GM23248 (cell line): ENCODE measurements around the gene TMEM120A. TPM values are rescaled to one million over a fixed set of nuclear protein-coding genes. Genes with fewer than 3 reads are reported as not detected.
A peak's percentile ranks its signal among the peaks of the same experiment; 100 is the strongest.
"Not testable (repeated sequence)": the region's sequence is repeated elsewhere in the genome, so short reads cannot be mapped to it uniquely, and the experiment has no call there.

Source experiments
- DNase-seq: peaks from one replicate; pipeline ENCODE4 v3.0.0-alpha.2; 2015
- H2AFZ ChIP-seq: fragments of 200-600 bp; sonication (generic); 2 replicates; pipeline ENCODE4 v1.6.1; 2016; ENCODE audit warnings: antibody characterized with exemption
- H3F3A ChIP-seq: fragments of 200-600 bp; sonication (generic); 2 replicates; pipeline ENCODE4 v1.6.1; 2016; ENCODE audit warnings: mild to moderate bottlenecking, antibody characterized with exemption, mixed run types; ENCODE audit not compliant: insufficient read depth
- H3K27ac ChIP-seq: fragments of 200-600 bp; sonication (generic); 2 replicates; pipeline ENCODE4 v1.5.1; 2016; ENCODE audit warnings: mild to moderate bottlenecking
- H3K27me3 ChIP-seq: fragments of 200-600 bp; sonication (generic); replicated peaks from 2 replicates; pipeline ENCODE4 v1.6.1; 2016; ENCODE audit warnings: mild to moderate bottlenecking; ENCODE audit not compliant: insufficient read depth
- H3K36me3 ChIP-seq: fragments of 200-600 bp; sonication (generic); 2 replicates; pipeline ENCODE4 v1.6.1; 2016; ENCODE audit warnings: low read depth, mild to moderate bottlenecking
- H3K4me1 ChIP-seq: fragments of 200-600 bp; sonication (generic); 2 replicates; pipeline ENCODE4 v1.6.1; 2016; ENCODE audit warnings: mild to moderate bottlenecking; ENCODE audit not compliant: insufficient read depth
- H3K4me2 ChIP-seq: fragments of 200-600 bp; sonication (generic); one replicate; pipeline ENCODE4 v1.6.1; 2016; ENCODE audit warnings: mild to moderate bottlenecking; ENCODE audit not compliant: unreplicated experiment
- H3K4me3 ChIP-seq: fragments of 200-600 bp; sonication (generic); 2 replicates; pipeline ENCODE4 v1.5.1; 2016; ENCODE audit warnings: mild to moderate bottlenecking
- H3K79me2 ChIP-seq: fragments of 200-600 bp; sonication (generic); 2 replicates; pipeline ENCODE4 v1.6.1; 2016; ENCODE audit warnings: mild to moderate bottlenecking; ENCODE audit not compliant: insufficient read depth
- H3K9ac ChIP-seq: fragments of 200-600 bp; sonication (generic); 2 replicates; pipeline ENCODE4 v1.6.1; 2016; ENCODE audit warnings: mild to moderate bottlenecking
- H3K9me2 ChIP-seq: fragments of 200-600 bp; sonication (generic); 2 replicates; pipeline ENCODE4 v1.6.1; 2016; ENCODE audit warnings: mixed run types, mild to moderate bottlenecking, moderate library complexity; ENCODE audit not compliant: insufficient read depth
- H3K9me3 ChIP-seq: fragments of 200-600 bp; sonication (generic); one replicate; pipeline ENCODE4 v1.6.1; 2017; ENCODE audit warnings: low read depth
- H4K20me1 ChIP-seq: fragments of 200-600 bp; sonication (generic); 2 replicates; pipeline ENCODE4 v1.6.0; 2016; ENCODE audit not compliant: insufficient read depth
- EZH2 ChIP-seq: fragments of 200-600 bp; sonication (generic); IDR thresholded peaks from 2 replicates; pipeline ENCODE4 v1.6.1; 2018; ENCODE audit warnings: antibody characterized with exemption, mild to moderate bottlenecking; ENCODE audit not compliant: insufficient read depth, poor library complexity, severe bottlenecking
- EZH2phosphoT487 ChIP-seq: fragments of 200-600 bp; sonication (generic); IDR thresholded peaks from 2 replicates; pipeline ENCODE4 v1.6.1; 2018; ENCODE audit warnings: antibody characterized with exemption, moderate library complexity, mild to moderate bottlenecking, low read depth; ENCODE audit not compliant: insufficient read depth
- WGBS, 2 experiments: methylation state at CpG; one replicate each; pipeline ENCODE4 v1.1.6; 2015 to 2017; ENCODE audit warnings: low lambda C conversion rate in 2 of 2, low coverage in 1 of 2; ENCODE audit errors: missing lambda C conversion rate in 2 of 2; 5-methylcytosine and 5-hydroxymethylcytosine counted together
- in situ Hi-C: fragments of 300-500 bp; cut with MboI; formaldehyde crosslinking; loops from 2 replicates; pipeline ENCODE4 v1.15.0; 2020
- polyA plus RNA-seq: library from polyadenylated mRNA; unstranded; fragments of >200 nt; fragmentation: Nextera tagmentation; extraction: Ambion mirVana; gene quantifications from 2 replicates; pipeline ENCODE4 v1.2.1, GENCODE V29; 2016
- total RNA-seq: library from RNA; depleted of rRNA; stranded (reverse); fragments of >200 nt; shearing (Covaris generic); gene quantifications from 2 replicates; pipeline ENCODE4 v1.2.3, GENCODE V29; 2014; rRNA removed

TMEM120A gene
- total RNA-seq (8.2 and 25.1 TPM in 2 replicates), polyA plus RNA-seq (46.9 and 47.1 TPM in 2 replicates)

DNA sequence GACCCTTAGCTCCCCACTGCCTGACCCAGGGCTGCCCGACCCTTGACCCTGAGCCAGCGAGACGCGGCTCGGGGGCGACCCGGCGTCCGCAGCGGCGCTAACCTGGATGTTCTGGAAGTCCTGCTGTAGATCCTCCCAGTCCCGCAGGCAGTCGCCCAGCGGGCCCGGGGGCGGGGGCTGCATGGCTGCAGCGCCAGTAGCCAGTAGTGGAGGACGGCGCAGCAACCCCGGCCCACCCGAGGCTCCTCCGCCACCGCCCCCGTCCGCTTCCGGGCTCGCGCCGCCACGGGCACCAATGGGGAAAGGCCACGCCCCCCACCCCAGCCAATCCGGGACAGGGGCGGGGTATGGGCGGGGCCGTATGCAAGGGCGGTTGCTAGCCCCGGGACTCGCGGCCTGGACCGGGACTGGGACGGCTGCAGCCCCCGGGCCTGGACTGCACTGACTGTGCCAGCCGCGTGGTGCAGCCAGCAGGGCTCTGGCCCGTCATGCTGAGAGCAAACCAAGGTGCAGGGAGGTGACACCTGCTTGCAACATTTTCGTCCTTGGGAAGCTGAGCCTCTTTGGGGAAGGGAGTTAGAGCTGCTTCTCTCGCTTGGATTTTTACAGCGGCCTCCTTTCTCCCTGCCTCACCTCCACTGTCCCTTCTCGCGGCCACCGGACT is at the start of gene TMEM120A:
TSS of gene TMEM120A (minus strand) at position 208 of the 664 bp plus-strand sequence. CDS start at position 183, 25 bp downstream.
- Histone ChIP-seq H3K27ac (peak within 1 kb of the TSS; percentile 48), H3K27me3 (no peaks in the 10 kb centered on the region), H3K79me2 (no peaks in the 10 kb centered on the region), H3K9ac (peak within 1 kb of the TSS; percentile 84), H3K4me3 (peak within 1 kb of the TSS; percentile 93), H3K36me3 (no peaks in the 10 kb centered on the region), H3K4me2 (peak within 1 kb of the TSS; percentile 92), H2AFZ (peak within 1 kb of the TSS; percentile 84), H3K9me3 (no peaks in the 10 kb centered on the region), H3F3A (no peaks in the 10 kb centered on the region), H4K20me1 (no peaks in the 10 kb centered on the region), H3K9me2 (no peaks in the 10 kb centered on the region), H3K4me1 (no peaks in the 10 kb centered on the region)
- peak; percentile 98 for DNase-seq
- WGBS, 2 experiments = 1 to 3% methylated on average over 13 to 43 of the region's 51 CpGs
- in situ Hi-C loops = no loop called here
- TF ChIP-seq EZH2phosphoT487 (no peak), EZH2 (no peak)

DNA sequence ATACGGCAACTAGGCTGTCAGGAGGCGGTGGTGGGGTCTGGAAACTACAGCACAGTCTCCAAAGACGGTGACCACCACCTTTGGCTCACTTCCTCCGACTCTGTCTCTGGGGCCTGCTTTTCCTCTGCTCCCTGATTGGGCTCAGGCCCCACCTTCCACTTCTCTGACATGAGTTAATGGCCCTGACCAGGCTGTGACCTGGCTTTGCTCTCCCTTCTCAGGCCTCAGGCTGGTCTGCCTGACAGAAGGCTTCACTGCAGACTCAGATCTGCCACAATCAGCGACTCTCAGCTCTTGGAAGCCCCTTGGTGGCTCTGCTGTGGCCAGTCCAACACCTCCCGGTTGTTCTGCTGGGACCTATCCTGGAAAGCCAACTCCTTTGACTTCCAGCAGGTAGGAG is 45.7 kb upstream of the TMEM120A start:
- Histone ChIP-seq H3K9ac (no peak overlapping the region), H3K4me3 (no peak overlapping the region), H2AFZ (no peak overlapping the region), H3K27me3 (no peaks in the 10 kb centered on the region), H3K4me1 (peaks cover 20% of the 10 kb centered on the region), H3K36me3 (no peaks in the 10 kb centered on the region), H3K79me2 (peaks cover 60% of the 10 kb centered on the region), H3K4me2 (no peak overlapping the region), H3K27ac (no peak overlapping the region), H4K20me1 (no peaks in the 10 kb centered on the region), H3K9me3 (no peaks in the 10 kb centered on the region), H3F3A (peaks cover 16% of the 10 kb centered on the region; the same call in 1 of the 2 replicates), H3K9me2 (no peaks in the 10 kb centered on the region)
- DNase-seq = no peak
- TF ChIP-seq EZH2phosphoT487 (no peak), EZH2 (no peak)
- WGBS, 2 experiments = 72 to 81% methylated on average over 6 of the region's 6 CpGs
- in situ Hi-C loops = no loop called here

DNA sequence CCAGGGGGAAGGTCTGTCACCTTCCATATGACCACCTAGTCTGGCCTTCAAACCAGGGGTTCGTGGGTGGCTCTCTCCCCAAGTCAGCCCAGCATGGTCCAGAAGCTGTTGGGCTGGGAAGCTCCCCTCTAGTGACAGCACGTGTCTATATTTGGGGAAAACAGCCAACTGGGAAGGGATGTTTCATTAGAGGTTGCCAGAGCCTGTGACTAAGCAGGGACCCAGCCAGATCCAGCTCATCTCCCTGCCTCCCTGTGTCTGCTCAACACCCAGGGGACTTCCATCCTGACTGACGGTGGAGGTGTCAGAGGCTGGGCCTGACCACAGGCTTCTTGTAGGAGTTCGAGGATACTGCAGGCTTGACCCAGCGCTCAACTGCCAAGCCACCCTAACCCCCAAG is 42.9 kb upstream of the TMEM120A start:
- Histone ChIP-seq H3K4me2 (peak overlapping the region; percentile 42), H3K9me3 (no peaks in the 10 kb centered on the region), H4K20me1 (no peaks in the 10 kb centered on the region), H3K36me3 (no peaks in the 10 kb centered on the region), H3K4me3 (no peak overlapping the region), H3K79me2 (peaks cover 39% of the 10 kb centered on the region), H2AFZ (no peak overlapping the region), H3K4me1 (peaks cover 9% of the 10 kb centered on the region), H3K27ac (peak overlapping the region; percentile 43), H3F3A (peaks cover 7% of the 10 kb centered on the region; the same call in 1 of the 2 replicates), H3K9me2 (no peaks in the 10 kb centered on the region), H3K27me3 (no peaks in the 10 kb centered on the region), H3K9ac (no peak overlapping the region)
- in situ Hi-C loops = no loop called here
- WGBS, 2 experiments = 8% methylated on average over 5 of the region's 5 CpGs
- TF ChIP-seq EZH2 (no peak), EZH2phosphoT487 (no peak)
- DNase-seq = peak; percentile 98

DNA sequence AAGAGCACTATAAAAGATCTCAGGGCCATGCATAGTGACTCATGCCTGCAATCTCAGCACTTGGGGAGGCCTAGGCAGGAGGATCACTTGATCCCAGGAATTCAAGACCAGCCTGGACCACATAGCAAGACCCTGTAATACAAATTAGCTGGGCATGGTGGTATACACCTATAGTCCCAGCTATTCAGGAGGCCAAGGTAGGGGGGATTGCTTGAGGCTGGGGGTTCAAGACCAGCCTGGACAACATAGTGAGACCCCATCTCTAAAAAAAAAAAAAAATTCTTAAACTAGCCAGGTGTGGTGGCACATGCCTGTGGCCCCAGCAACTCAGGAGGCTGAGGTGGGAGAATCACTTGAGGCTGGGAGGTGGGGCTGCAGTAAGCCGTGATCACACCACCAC is 37.6 kb upstream of the TMEM120A start:
- in situ Hi-C loops = no loop called here
- no peak overlapping the region for H3K4me2 ChIP-seq
- no peak overlapping the region for H3K4me3 ChIP-seq
- H4K20me1 ChIP-seq = no peaks in the 10 kb centered on the region
- DNase-seq = no peak
- no peak overlapping the region for H2AFZ ChIP-seq
- peaks cover under 1% of the 10 kb centered on the region; the same call in 1 of the 2 replicates for H3K4me1 ChIP-seq
- H3K9me3 ChIP-seq = no peaks in the 10 kb centered on the region
- no peaks in the 10 kb centered on the region for H3K36me3 ChIP-seq
- no peaks in the 10 kb centered on the region for H3K27me3 ChIP-seq
- no peak overlapping the region for H3K9ac ChIP-seq
- no peaks in the 10 kb centered on the region for H3F3A ChIP-seq
- H3K79me2 ChIP-seq = peaks cover 17% of the 10 kb centered on the region; the same call in 1 of the 2 replicates
- TF ChIP-seq EZH2 = no peak
- no peak for TF ChIP-seq EZH2phosphoT487
- H3K9me2 ChIP-seq = no peaks in the 10 kb centered on the region
- 90 to 100% methylated on average over 1 of the region's 1 CpG for WGBS, 2 experiments
- H3K27ac ChIP-seq = no peak overlapping the region

DNA sequence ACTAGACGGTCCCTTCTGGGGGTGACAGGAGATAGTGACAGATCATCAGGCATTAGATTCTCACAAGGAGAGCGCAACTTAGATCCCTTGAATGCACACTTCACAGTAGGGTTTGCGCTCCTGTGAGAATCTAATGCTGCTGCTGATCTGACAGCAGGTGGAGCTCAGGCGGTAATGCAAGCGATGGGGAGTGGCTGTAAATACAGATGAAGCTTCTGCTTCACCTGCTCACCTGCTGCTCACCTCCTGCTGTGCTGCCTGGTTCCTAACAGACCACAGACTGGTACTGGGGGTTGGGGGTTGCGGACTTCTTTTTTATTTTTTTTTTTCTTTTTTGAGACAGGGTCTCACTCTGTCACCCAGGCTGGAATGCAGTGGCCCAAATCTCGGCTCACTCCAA is 35.3 kb upstream of the TMEM120A start:
- H3K27me3 ChIP-seq, H3K27ac ChIP-seq, H3K9ac ChIP-seq, H2AFZ ChIP-seq, H3K4me1 ChIP-seq, H4K20me1 ChIP-seq, H3K79me2 ChIP-seq, H3K36me3 ChIP-seq, H3F3A ChIP-seq, in situ Hi-C loops, H3K9me2 ChIP-seq, H3K4me2 ChIP-seq, H3K9me3 ChIP-seq, H3K4me3 ChIP-seq, DNase-seq: not testable (repeated sequence)
- 95 to 98% methylated on average over 7 of the region's 7 CpGs for WGBS, 2 experiments
